ENCODE results near the gene TUSC2. TPM values are rescaled to one million over a fixed set of nuclear protein-coding genes. Genes with fewer than 3 reads are reported as not detected.
A peak's percentile ranks its signal among the peaks of the same experiment; 100 is the strongest.

The TUSC2 gene
- total and polyA plus RNA-seq, 9 of the 15 experiments (the other 6 are each of a cell fraction or from before 2014, with no cell fraction given) = 2.8 to 67.5 (median 25.8) TPM

DNA sequence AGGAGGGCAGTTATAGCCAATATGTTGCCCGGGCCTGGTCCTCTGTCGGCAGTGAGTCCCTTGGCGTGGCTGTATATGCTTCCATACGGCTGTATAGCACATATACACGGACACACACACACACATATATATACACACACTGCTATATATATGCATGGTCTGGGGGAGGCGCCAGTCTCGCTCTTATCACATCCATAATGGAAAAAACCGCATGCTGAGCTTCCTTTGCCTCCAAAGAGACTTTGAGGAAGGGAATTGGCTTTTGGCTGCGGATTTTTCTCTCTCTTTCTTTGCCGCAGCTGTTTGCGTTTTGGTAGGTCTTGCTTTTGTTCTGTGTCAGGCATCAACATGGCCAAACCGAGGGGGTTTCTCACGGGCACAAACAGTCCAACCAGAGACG, 42.6 kb upstream of the TUSC2 start:
- no peaks in the 10 kb centered on the region for H3K79me2 ChIP-seq (ENCODE audit: control insufficient read depth, insufficient read depth, low read length)
- no peaks in the 10 kb centered on the region for H4K20me1 ChIP-seq (replicated peaks; ENCODE audit: control insufficient read depth, insufficient read depth, low read length)
- DNase-seq (ENCODE audit: extremely low read depth in 1 of 4, low spot score in 3 of 4) = peak in 2 of 4 experiments; percentile 49 to 73
- in situ Hi-C loops (cut with MboI) (no loop called here), intact Hi-C loops (cut with micrococcal nuclease) (loop anchor here (5.0 kb wide), 1 partner anchor 172 kb away; no protein-coding TSS in a partner anchor)
- no peak overlapping the region for H3K4me3 ChIP-seq
- CTCF ChIA-PET (ENCODE audit: low intra/inter-chr PET ratio) = interaction anchor here (0.6 to 1.3 kb wide), 4 partner anchors 65 to 1002 kb away, joined by 3 to 10 read pairs (median 3); no protein-coding TSS in a partner anchor
- BruUV-seq (replicated peaks) = no TSS peak
- no peaks in the 10 kb centered on the region for H3K9me1 ChIP-seq (ENCODE audit: control insufficient read depth, insufficient read depth, low read length)
- POLR2A ChIA-PET = interaction anchor here (0.7 to 1.6 kb wide), 9 partner anchors 9 to 77 kb away, joined by 3 to 10 read pairs (median 3); partner anchors contain the start of genes CYB561D2 and NPRL2
- peak overlapping the region; percentile 50 for H3K4me2 ChIP-seq (ENCODE audit: insufficient read depth, low read length)
- no peaks in the 10 kb centered on the region for H3K9me3 ChIP-seq (replicated peaks; ENCODE audit: control insufficient read depth, insufficient read depth, low read depth, low read length)
- no peaks in the 10 kb centered on the region for H3K36me3 ChIP-seq (ENCODE audit: control insufficient read depth, insufficient read depth, low read length)
- ATAC-seq = peak; percentile 84
- H3K4me1 ChIP-seq (replicated peaks in 1 of 2; ENCODE audit: control insufficient read depth in 2 of 2, insufficient read depth in 2 of 2, low read length in 2 of 2) = peaks cover 13 to 44% of the 10 kb centered on the region in 2 experiments; a peak in 4 of 5 replicates
- peak overlapping the region; percentile 72; the same call in 1 of the 2 replicates for H2AFZ ChIP-seq (ENCODE audit: low read depth, low read length)
- H3K27me3 ChIP-seq (ENCODE audit: control insufficient read depth in 2 of 2, insufficient read depth in 2 of 2, low read length in 2 of 2) = no peaks in the 10 kb centered on the region
- peak overlapping the region in 1 of 2 experiments; percentile 79; a peak in 1 of 4 replicates for H3K9ac ChIP-seq (ENCODE audit: insufficient read depth in 1 of 2, low read depth in 2 of 2, low read length in 2 of 2)
- peak; percentile 71 for FAIRE-seq
- no peak overlapping the region for H3K27ac ChIP-seq (ENCODE audit: extremely low read depth, low read depth, low read length)
- 3% methylated on average over 11 of the region's 14 CpGs for WGBS (ENCODE audit: insufficient coverage, low coverage, missing lambda C conversion rate)
- TF ChIP-seq, protein P1, sequence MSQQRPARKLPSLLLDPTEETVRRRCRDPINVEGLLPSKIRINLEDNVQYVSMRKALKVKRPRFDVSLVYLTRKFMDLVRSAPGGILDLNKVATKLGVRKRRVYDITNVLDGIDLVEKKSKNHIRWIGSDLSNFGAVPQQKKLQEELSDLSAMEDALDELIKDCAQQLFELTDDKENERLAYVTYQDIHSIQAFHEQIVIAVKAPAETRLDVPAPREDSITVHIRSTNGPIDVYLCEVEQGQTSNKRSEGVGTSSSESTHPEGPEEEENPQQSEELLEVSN (IDR thresholded peaks at IDR 0.05; ENCODE audit: borderline replicate concordance in 1 of 2, extremely low read depth in 1 of 2, insufficient read depth in 1 of 2, insufficient read length in 1 of 2, low read depth in 1 of 2, low read length in 1 of 2, poor library complexity in 1 of 2, severe bottlenecking in 1 of 2) = peak in 1 of 2 experiments; percentile 56
- TF ChIP-seq, protein P2, sequence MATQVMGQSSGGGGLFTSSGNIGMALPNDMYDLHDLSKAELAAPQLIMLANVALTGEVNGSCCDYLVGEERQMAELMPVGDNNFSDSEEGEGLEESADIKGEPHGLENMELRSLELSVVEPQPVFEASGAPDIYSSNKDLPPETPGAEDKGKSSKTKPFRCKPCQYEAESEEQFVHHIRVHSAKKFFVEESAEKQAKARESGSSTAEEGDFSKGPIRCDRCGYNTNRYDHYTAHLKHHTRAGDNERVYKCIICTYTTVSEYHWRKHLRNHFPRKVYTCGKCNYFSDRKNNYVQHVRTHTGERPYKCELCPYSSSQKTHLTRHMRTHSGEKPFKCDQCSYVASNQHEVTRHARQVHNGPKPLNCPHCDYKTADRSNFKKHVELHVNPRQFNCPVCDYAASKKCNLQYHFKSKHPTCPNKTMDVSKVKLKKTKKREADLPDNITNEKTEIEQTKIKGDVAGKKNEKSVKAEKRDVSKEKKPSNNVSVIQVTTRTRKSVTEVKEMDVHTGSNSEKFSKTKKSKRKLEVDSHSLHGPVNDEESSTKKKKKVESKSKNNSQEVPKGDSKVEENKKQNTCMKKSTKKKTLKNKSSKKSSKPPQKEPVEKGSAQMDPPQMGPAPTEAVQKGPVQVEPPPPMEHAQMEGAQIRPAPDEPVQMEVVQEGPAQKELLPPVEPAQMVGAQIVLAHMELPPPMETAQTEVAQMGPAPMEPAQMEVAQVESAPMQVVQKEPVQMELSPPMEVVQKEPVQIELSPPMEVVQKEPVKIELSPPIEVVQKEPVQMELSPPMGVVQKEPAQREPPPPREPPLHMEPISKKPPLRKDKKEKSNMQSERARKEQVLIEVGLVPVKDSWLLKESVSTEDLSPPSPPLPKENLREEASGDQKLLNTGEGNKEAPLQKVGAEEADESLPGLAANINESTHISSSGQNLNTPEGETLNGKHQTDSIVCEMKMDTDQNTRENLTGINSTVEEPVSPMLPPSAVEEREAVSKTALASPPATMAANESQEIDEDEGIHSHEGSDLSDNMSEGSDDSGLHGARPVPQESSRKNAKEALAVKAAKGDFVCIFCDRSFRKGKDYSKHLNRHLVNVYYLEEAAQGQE (IDR thresholded peaks at IDR 0.05; ENCODE audit: borderline replicate concordance) = peak; percentile 54; the same call in 1 of the 2 replicates
- TF ChIP-seq, protein P2 (CRISPR knock-in tag; IDR thresholded peaks at IDR 0.05; ENCODE audit: low read depth) = no peak
- TF ChIP-seq HCFC1 (IDR thresholded peaks at IDR 0.05; ENCODE audit: low read depth, low read length) (no peak), SMC3 (conservative IDR thresholded peaks at IDR 0.05; ENCODE audit: insufficient read depth, low read depth, low read length) (no peak), ZNF263 (CRISPR knock-in tag; IDR thresholded peaks at IDR 0.05; ENCODE audit: borderline replicate concordance) (0 out of 2 replicates have a peak, but pooled peaks have one; percentile 15), L3MBTL2 (IDR thresholded peaks at IDR 0.05) (peak; percentile 82), ZSCAN29 (IDR thresholded peaks at IDR 0.05) (peak; percentile 69; the same call in 1 of the 2 replicates), ESRRA (IDR thresholded peaks at IDR 0.05; ENCODE audit: borderline replicate concordance, low read depth) (peak; percentile 55; the same call in 1 of the 2 replicates)
- TF ChIP-seq, protein P3, sequence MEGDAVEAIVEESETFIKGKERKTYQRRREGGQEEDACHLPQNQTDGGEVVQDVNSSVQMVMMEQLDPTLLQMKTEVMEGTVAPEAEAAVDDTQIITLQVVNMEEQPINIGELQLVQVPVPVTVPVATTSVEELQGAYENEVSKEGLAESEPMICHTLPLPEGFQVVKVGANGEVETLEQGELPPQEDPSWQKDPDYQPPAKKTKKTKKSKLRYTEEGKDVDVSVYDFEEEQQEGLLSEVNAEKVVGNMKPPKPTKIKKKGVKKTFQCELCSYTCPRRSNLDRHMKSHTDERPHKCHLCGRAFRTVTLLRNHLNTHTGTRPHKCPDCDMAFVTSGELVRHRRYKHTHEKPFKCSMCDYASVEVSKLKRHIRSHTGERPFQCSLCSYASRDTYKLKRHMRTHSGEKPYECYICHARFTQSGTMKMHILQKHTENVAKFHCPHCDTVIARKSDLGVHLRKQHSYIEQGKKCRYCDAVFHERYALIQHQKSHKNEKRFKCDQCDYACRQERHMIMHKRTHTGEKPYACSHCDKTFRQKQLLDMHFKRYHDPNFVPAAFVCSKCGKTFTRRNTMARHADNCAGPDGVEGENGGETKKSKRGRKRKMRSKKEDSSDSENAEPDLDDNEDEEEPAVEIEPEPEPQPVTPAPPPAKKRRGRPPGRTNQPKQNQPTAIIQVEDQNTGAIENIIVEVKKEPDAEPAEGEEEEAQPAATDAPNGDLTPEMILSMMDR (IDR thresholded peaks at IDR 0.05 in 2 of 3, conservative IDR thresholded peaks at IDR 0.05 in 1 of 3; ENCODE audit: insufficient read depth in 2 of 3, low read depth in 1 of 3, low read length in 3 of 3) = peak; percentile 46 to 72 (median 55)
